RWPE1 (cell line): ENCODE results near the gene OGDH.
"Not testable (repeated sequence)": the region's sequence is repeated elsewhere in the genome, so short reads cannot be mapped to it uniquely, and the experiment has no call there.

Experiments used
- CTCF ChIA-PET: fragments of 350-600 bp; sonication (Branson Sonifier 250); formaldehyde crosslinking; extraction: SDS; loops from one replicate; lab custom pipeline; 2021; lab: Yijun Ruan, JAX
- POLR2A ChIA-PET: fragments of 400-600 bp; formaldehyde crosslinking; extraction: SDS; loops from one replicate; lab custom pipeline; 2020; ENCODE audit warnings: antibody characterized with exemption; ENCODE audit not compliant: low non-redundant PET; lab: Yijun Ruan, JAX
- DNase-seq: peaks from one replicate; pipeline ENCODE4 v3.0.0; 2012; ENCODE audit warnings: low spot score
- H3K27ac ChIP-seq: fragments of 450-650 bp; 2 replicates; pipeline ENCODE4 v1.5.1; 2017
- TF ChIP-seq, protein P1 (sequence below): fragments of 450-650 bp; conservative IDR thresholded peaks from 2 replicates; pipeline ENCODE4 v1.5.1; 2017; ENCODE audit warnings: low read depth, mild to moderate bottlenecking

The OGDH gene

DNA sequence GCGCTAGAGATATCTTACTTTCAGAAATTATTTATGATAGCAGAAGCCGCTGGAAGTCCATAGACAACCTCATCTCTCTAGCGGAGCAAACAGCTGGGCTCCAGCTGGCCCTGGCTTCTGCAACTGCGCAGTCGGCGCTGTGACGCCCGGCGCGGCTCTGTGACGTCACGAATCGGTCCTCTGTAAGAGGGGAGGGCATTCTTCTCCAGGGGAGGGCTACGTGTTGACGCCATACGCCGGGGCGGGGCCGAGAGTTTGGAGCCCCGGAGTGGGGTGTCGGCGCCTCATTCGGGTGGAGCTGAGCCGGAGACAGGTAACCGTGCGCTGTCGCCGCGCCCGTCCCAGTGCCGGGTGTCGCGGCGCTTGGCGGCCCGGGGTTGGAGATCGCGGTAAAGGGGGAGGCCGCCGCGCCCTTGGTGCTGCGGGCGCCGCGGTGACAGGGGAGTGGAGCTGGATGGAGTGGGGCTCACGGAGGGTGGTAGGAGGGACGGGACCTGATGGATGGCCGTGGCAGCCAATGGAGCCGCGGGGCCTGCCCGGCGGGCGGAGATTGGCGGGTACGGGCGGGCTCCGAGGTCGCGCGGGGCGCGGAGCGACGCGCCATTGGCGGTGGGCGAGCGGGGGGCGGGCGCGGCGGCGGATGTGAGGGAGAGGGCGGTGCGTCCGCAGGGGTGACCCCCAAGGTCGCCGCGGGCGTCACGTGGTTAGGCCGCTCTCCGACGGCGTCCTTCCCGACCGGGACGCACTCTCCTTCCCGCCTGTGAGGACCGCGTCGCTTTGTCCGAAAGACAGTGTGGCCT, at the start of gene OGDH:
TSS of gene OGDH (plus strand) at position 287 of the 800 bp plus-strand sequence. CDS start 17,717 bp downstream, outside the sequence.
- H3K27ac ChIP-seq: peak within 1 kb of the TSS; percentile 95
- peak; percentile 100 for DNase-seq
- TF ChIP-seq, protein P1, sequence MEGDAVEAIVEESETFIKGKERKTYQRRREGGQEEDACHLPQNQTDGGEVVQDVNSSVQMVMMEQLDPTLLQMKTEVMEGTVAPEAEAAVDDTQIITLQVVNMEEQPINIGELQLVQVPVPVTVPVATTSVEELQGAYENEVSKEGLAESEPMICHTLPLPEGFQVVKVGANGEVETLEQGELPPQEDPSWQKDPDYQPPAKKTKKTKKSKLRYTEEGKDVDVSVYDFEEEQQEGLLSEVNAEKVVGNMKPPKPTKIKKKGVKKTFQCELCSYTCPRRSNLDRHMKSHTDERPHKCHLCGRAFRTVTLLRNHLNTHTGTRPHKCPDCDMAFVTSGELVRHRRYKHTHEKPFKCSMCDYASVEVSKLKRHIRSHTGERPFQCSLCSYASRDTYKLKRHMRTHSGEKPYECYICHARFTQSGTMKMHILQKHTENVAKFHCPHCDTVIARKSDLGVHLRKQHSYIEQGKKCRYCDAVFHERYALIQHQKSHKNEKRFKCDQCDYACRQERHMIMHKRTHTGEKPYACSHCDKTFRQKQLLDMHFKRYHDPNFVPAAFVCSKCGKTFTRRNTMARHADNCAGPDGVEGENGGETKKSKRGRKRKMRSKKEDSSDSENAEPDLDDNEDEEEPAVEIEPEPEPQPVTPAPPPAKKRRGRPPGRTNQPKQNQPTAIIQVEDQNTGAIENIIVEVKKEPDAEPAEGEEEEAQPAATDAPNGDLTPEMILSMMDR: no peak
- ChIA-PET CTCF (interaction anchor here (0.6 to 1.1 kb wide), 2 partner anchors 15 to 19 kb away, joined by 3 to 5 read pairs; no protein-coding TSS in a partner anchor), POLR2A (interaction anchor here (0.5 to 1.6 kb wide), 5 partner anchors 15 to 240 kb away, joined by 3 to 5 read pairs (median 4); no protein-coding TSS in a partner anchor)

DNA sequence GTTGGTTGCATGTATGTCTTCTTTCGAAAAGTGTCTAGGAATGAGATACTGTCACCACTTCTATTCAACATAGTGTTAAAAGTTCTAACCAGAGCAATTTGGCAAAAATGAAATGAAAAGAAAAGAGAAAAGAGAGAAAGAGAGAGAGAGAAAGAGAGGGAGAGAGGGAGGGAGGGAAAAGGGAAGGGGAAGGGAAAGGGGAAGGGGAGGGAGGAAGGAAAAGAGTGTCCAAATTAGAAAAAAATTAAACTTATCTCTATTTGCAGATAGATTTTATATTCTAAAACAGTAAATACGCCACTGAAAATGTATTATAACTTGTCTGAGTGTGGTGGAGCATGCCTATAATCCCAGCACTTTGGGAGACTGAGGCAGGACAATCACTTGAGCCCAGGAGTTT, 48.9 kb upstream of the OGDH start:
- TF ChIP-seq, protein P1: no peak
- ChIA-PET POLR2A (no interaction called here), CTCF (interaction anchor here (0.6 kb wide), 1 partner anchor 17 kb away, joined by 4 read pairs; no protein-coding TSS in a partner anchor)
- no peak for DNase-seq
- H3K27ac ChIP-seq: no peak overlapping the region

- DNase-seq: no peak
- POLR2A ChIA-PET: interaction anchor here (0.7 kb wide), 1 partner anchor 13 kb away, joined by 5 read pairs; no protein-coding TSS in a partner anchor
- TF ChIP-seq, protein P1: no peak
- CTCF ChIA-PET: interaction anchor here (0.6 kb wide), 1 partner anchor 56 kb away, joined by 3 read pairs; no protein-coding TSS in a partner anchor
- H3K27ac ChIP-seq: no peak overlapping the region
These were observed 46.9 kb upstream of the OGDH start for GRCh38 chr7:44559485-44559884.

DNA sequence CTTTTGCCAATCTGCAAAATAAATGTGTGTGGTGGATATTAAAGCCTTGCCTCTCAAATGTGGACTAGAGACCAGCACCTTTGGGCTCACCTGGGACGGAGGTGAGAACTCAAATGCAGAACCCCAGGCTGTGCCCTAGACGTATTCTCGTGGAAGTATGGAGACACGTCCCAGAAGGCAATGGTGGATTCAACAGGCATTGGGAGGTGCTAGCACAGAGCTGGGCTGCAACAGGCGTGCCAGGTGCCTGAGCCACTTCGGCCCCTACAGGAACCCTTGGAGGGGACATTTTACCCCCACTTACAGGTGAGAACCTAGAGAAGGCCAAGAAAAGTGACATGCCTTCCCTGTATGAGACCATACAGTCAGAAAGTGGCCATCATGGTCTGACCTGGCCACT, 44.9 kb upstream of the OGDH start:
- peak overlapping the region; percentile 63 for H3K27ac ChIP-seq
- no peak for DNase-seq
- ChIA-PET CTCF (no interaction called here), POLR2A (interaction anchor here (1.2 kb wide), 1 partner anchor 12 kb away, joined by 4 read pairs; the partner anchor contains the start of gene DDX56)
- TF ChIP-seq, protein P1: no peak

GRCh38 chr7:44561962-44562621, 44.3 kb upstream of the OGDH start:
- TF ChIP-seq, protein P1: no peak
- H3K27ac ChIP-seq: peak overlapping the region; percentile 63
- POLR2A ChIA-PET: interaction anchor here (0.6 kb wide), 1 partner anchor 18 kb away, joined by 3 read pairs; no protein-coding TSS in a partner anchor
- CTCF ChIA-PET: no interaction called here
- DNase-seq: peak; percentile 63

DNA sequence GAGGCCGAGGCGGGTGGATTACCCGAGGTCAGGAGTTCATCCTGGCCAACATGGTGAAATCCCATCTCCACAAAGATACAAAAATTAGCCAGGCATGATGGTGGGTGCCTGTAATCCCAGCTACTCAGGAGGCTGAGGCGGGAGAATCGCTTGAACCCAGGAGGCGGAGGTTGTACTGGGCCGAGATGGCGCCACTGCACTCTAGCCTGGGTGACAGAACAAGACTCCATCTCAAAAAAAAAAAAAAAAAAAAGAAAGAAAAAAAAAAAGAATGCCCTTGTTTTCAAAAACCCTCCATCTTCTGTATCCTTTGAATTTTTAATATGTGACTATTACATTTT, 43.8 kb upstream of the OGDH start:
- peak overlapping the region; percentile 63 for H3K27ac ChIP-seq
- POLR2A ChIA-PET: interaction anchor here (0.6 kb wide), 1 partner anchor 18 kb away, joined by 3 read pairs; no protein-coding TSS in a partner anchor
- DNase-seq, CTCF ChIA-PET: not testable (repeated sequence)
